Dedifferentiated amniotic fluid mesenchymal stem cell (primary cell): ENCODE results near the gene KSR2.

Experiments
- DNase-seq: peaks from one replicate; pipeline ENCODE4 v3.0.0-alpha.2; 2016; ENCODE audit errors: extremely low spot score

Gene KSR2

GRCh38 chr12:117968151-117968789, 520 bp downstream of the KSR2 start:
- DNase-seq = no peak

- no peak for DNase-seq
Observed at GRCh38 chr12:117967512-117967911, 1.3 kb downstream of the KSR2 start.

- DNase-seq = no peak
Observed at GRCh38 chr12:117967043-117967442, 1.7 kb downstream of the KSR2 start.

- no peak for DNase-seq
Observed at GRCh38 chr12:117966511-117966910, 2.3 kb downstream of the KSR2 start.

GRCh38 chr12:117963836-117964235, 5.0 kb downstream of the KSR2 start:
- no peak for DNase-seq

- DNase-seq = no peak
Observed at GRCh38 chr12:117936722-117937484, 31.9 kb downstream of the KSR2 start.

- DNase-seq = no peak
Observed at GRCh38 chr12:117933545-117933944, 35.2 kb downstream of the KSR2 start.

- no peak for DNase-seq
Observed at GRCh38 chr12:117926391-117926899, 42.3 kb downstream of the KSR2 start.

- no peak for DNase-seq
Observed at GRCh38 chr12:117921929-117922777, 46.6 kb downstream of the KSR2 start.

- DNase-seq = no peak
Observed at GRCh38 chr12:117919479-117919878, 49.3 kb downstream of the KSR2 start.

- DNase-seq = no peak
Observed at GRCh38 chr12:117914686-117915085, 54.1 kb downstream of the KSR2 start.

GRCh38 chr12:117912756-117913155, 56.0 kb downstream of the KSR2 start:
- DNase-seq = no peak

GRCh38 chr12:117908411-117908810, 60.4 kb downstream of the KSR2 start:
- no peak for DNase-seq

- DNase-seq = no peak
Observed at GRCh38 chr12:117907108-117907689, 61.6 kb downstream of the KSR2 start.

GRCh38 chr12:117904051-117904450, 64.7 kb downstream of the KSR2 start:
- no peak for DNase-seq

GRCh38 chr12:117903110-117903840, 65.5 kb downstream of the KSR2 start:
- DNase-seq = no peak

GRCh38 chr12:117901631-117902030, 67.2 kb downstream of the KSR2 start:
- no peak for DNase-seq

- no peak for DNase-seq
Observed at GRCh38 chr12:117900561-117900960, 68.2 kb downstream of the KSR2 start.

GRCh38 chr12:117897372-117898161, 71.2 kb downstream of the KSR2 start:
- no peak for DNase-seq

- no peak for DNase-seq
Observed at GRCh38 chr12:117896009-117896408, 72.8 kb downstream of the KSR2 start.
